GM13976 (cell line): Measurements from ENCODE around the gene BTBD9.

Experiments
- DNase-seq: peaks from one replicate; pipeline ENCODE4 v3.0.0; 2012; ENCODE audit warnings: low spot score
- in situ Hi-C: fragments of 300-500 bp; cut with MboI; formaldehyde crosslinking; loops from one replicate; pipeline ENCODE4 v1.12.0; 2022; ENCODE audit warnings: low sequenced_read_pairs, mixed read lengths, inconsistent platforms; ENCODE audit not compliant: unreplicated experiment
- TF ChIP-seq, protein P1 (sequence below): IDR thresholded peaks from 2 replicates; pipeline ENCODE4 v1.5.1; 2012; ENCODE audit warnings: borderline replicate concordance, mild to moderate bottlenecking; ENCODE audit not compliant: insufficient read depth; ENCODE audit errors: extremely low read depth, missing control alignments, control extremely low read depth

The BTBD9 gene

DNA sequence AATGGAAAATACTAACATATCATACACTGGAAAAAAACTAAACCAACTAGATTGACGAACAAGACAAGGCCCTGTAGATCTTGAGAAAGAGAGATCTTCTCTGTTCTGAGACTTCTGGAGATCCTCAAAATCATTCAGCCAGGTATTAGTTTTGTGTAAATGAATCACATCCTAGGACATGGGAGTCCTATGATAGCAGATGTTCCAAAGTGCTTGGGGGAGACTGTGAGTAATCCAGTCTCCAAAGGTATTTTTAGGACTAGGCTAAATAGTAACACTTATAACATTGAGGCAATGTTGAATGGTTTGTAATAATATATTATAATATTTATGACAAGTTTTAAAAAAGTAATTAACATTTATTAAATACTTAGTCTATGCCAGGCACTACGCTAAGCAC, 275.0 kb downstream of the BTBD9 start:
- in situ Hi-C loops: no loop called here
- no peak for DNase-seq
- TF ChIP-seq, protein P1, sequence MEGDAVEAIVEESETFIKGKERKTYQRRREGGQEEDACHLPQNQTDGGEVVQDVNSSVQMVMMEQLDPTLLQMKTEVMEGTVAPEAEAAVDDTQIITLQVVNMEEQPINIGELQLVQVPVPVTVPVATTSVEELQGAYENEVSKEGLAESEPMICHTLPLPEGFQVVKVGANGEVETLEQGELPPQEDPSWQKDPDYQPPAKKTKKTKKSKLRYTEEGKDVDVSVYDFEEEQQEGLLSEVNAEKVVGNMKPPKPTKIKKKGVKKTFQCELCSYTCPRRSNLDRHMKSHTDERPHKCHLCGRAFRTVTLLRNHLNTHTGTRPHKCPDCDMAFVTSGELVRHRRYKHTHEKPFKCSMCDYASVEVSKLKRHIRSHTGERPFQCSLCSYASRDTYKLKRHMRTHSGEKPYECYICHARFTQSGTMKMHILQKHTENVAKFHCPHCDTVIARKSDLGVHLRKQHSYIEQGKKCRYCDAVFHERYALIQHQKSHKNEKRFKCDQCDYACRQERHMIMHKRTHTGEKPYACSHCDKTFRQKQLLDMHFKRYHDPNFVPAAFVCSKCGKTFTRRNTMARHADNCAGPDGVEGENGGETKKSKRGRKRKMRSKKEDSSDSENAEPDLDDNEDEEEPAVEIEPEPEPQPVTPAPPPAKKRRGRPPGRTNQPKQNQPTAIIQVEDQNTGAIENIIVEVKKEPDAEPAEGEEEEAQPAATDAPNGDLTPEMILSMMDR: no peak

DNA sequence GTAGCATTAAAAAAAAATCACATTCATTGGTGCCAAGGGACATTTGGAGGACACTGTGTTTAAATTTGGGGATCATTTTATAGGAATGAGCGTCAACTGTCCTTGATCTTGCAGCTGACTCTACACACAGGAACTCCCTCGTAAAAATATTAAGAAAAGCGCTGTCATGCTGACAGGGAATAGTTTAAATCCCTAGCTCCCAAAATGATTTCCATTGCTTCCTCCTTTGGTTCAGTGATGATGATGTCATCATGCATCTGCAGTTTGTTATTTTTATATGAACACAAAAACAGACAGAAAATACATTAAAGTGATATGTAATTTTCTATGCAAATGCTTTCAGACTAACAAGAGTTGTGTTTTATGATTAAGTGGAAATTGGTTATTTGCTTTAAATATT, 275.6 kb downstream of the BTBD9 start:
- no peak for DNase-seq
- TF ChIP-seq, protein P1: no peak
- in situ Hi-C loops: no loop called here

DNA sequence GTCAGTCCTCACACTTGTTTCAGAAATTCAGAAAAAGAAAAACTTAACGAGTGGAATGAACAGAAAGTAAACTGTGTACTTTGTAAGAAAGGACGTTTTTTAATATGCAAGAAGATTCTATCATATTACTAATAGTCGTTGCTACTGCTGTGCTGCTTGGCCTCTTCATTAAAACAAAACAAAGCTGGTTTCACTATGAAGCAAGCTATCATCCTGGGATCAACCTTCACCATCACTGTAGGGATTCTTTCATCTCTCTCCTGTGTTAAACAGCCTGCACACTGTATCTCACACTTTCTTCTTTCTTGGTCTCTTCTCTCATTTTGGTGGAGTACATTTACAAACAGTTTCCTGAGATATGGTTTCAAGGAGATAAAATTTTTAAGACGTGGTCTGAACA, 284.2 kb downstream of the BTBD9 start:
- TF ChIP-seq, protein P1: no peak
- in situ Hi-C loops: no loop called here
- DNase-seq: no peak

DNA sequence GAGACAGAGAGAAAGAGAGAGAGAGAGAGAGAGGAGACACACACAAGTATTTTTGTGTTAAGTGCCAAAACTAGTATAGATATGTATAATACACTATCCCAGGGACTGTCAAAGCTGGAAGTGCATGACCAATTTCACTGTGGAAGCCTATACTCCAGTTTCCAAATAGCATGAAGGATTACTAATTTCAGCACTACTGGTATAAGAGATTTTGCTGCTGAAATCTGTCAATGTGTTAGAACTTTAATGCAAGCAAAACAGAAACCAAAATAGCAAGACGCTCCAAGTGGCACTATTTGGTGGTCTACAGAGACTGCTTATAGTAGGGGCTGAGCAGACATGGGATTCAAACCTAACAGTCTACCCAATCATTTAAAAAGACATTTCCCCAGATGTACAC, 284.8 kb downstream of the BTBD9 start:
- TF ChIP-seq, protein P1: no peak
- no peak for DNase-seq
- in situ Hi-C loops: no loop called here

DNA sequence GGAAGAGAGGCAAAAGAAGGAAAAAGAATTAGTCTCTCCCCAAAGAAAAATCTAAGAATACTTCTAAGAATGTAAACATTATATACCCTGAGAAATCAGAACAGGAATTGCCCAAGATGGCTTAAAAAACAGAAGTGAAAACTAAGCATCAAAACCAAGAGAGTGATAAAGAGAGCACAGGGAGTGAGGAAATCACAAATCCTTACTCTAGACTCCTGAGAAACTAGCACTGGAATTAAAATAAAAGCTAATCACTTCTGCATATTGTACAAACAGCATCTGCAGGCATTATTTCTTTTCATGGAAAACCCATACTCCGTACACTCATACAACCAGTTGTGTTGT, 285.7 kb downstream of the BTBD9 start:
- TF ChIP-seq, protein P1: no peak
- in situ Hi-C loops: no loop called here
- no peak for DNase-seq

DNA sequence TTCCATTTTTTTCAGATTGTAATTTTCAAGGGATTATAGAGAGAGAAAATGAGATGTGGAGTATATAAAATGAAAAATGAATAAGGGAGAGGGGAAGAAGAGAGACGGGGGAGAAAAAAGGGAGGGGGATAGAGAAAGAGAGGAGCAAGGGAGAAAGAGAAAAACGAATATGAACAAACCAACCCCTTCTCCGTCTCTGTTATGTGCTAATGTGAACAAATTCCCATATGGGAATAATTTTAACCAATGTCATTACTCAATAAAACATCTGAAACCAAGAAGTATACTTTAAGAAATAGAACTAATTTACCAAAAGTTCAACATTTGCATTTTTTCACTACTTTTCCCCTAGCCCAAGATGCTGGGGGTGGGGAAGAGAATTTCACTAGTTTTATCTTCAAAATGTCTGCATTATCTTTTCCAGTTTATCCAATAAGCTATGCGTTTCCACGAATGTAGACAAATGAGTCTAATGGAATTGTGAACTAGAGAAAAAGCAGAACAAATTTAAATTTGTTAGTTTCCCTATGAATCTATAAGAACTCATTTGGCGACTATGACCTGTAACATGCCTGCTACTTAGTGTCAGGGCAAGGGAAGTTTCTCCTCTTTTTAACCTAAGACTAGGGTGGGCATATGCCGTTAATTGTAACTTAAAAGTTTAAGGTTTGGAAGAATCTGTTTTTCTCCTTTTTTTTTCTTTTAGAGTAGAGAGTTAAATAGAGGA, 286.3 kb downstream of the BTBD9 start:
- in situ Hi-C loops: no loop called here
- peak; percentile 24 for DNase-seq
- TF ChIP-seq, protein P1: no peak

DNA sequence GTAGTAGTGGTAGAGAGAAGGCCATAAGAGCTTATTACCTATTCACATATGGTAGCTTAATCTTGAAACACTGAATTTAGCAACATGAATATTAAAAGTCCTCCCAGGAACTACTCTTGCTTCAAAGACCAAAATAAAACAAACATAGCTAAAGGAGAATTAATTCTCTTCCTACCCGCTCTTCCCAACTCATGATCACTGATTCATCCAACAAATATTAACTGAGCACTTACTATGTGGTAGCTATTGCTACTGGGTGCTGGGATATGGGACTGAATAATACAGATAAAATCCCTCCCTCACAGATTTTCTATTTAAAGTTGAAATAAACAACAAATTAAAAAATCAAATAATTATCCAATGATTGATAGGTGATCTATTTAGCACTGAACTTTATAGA, 287.1 kb downstream of the BTBD9 start:
- no peak for DNase-seq
- in situ Hi-C loops: no loop called here
- TF ChIP-seq, protein P1: no peak
